Measurements from ENCODE around the gene JAML. TPM values are rescaled to one million over a fixed set of nuclear protein-coding genes. Genes with fewer than 3 reads are reported as not detected.

Gene JAML
- total RNA-seq, 2 experiments from 2014 or later, result 140 to 144 TPM

GRCh38 chr11:118227865-118228785 is 3.3 kb upstream of the JAML start:
- Mint-ChIP-seq H3K27me3 (ENCODE audit: low read depth) (no peaks in the 10 kb centered on the region), H3K27ac (no peak overlapping the region), H3K4me3 (peak overlapping the region; percentile 65), H3K36me3 (ENCODE audit: low read depth) (peaks cover 63% of the 10 kb centered on the region), H3K4me1 (ENCODE audit: low read depth) (peaks cover 7% of the 10 kb centered on the region), H3K9me3 (ENCODE audit: insufficient read depth) (no peaks in the 10 kb centered on the region)
- ATAC-seq (peak; percentile 32), DNase-seq (peak; percentile 66)
- ChIA-PET POLR2A (interaction anchor here (1.8 to 9.6 kb wide), 7 partner anchors 13 to 113 kb away, joined by 7 to 106 read pairs (median 30); partner anchors contain the start of gene CD3D), CTCF (interaction anchor here (1.1 to 8.4 kb wide), 6 partner anchors 10 to 76 kb away, joined by 3 to 88 read pairs (median 44); no protein-coding TSS in a partner anchor)

GRCh38 chr11:118226781-118227180 is 2.0 kb upstream of the JAML start:
- POLR2A ChIA-PET, result interaction anchor here (0.6 to 9.6 kb wide), 14 partner anchors 14 to 133 kb away, joined by 3 to 106 read pairs (median 9); partner anchors contain the start of genes CD3D, MPZL3 and UBE4A
- Mint-ChIP-seq H3K4me1 (ENCODE audit: low read depth) (peaks cover 9% of the 10 kb centered on the region), H3K27me3 (ENCODE audit: low read depth) (no peaks in the 10 kb centered on the region), H3K36me3 (ENCODE audit: low read depth) (peaks cover 66% of the 10 kb centered on the region), H3K27ac (no peak overlapping the region), H3K4me3 (peak overlapping the region; percentile 65), H3K9me3 (ENCODE audit: insufficient read depth) (no peaks in the 10 kb centered on the region)
- peak; percentile 53 for DNase-seq
- ATAC-seq, result peak; percentile 10
- CTCF ChIA-PET, result interaction anchor here (0.6 to 8.4 kb wide), 18 partner anchors 8 to 139 kb away, joined by 3 to 88 read pairs (median 4); partner anchors contain the start of gene MPZL3

- no peak for ATAC-seq
- H3K27ac Mint-ChIP-seq, result no peak overlapping the region
- ChIA-PET CTCF (interaction anchor here (0.9 to 8.4 kb wide), 17 partner anchors 10 to 114 kb away, joined by 3 to 88 read pairs (median 5); partner anchors contain the start of gene MPZL3), POLR2A (interaction anchor here (1.1 to 9.6 kb wide), 11 partner anchors 13 to 115 kb away, joined by 3 to 106 read pairs (median 12); partner anchors contain the start of genes CD3D and MPZL3)
- H3K27me3 Mint-ChIP-seq (ENCODE audit: low read depth), result no peaks in the 10 kb centered on the region
- no peaks in the 10 kb centered on the region for H3K9me3 Mint-ChIP-seq (ENCODE audit: insufficient read depth)
- peaks cover 71% of the 10 kb centered on the region for H3K36me3 Mint-ChIP-seq (ENCODE audit: low read depth)
- peaks cover 14% of the 10 kb centered on the region for H3K4me1 Mint-ChIP-seq (ENCODE audit: low read depth)
- DNase-seq, result no peak
- H3K4me3 Mint-ChIP-seq, result peak overlapping the region; percentile 65
Measured at GRCh38 chr11:118226296-118226695, 1.5 kb upstream of the JAML start.

- POLR2A ChIA-PET, result interaction anchor here (0.8 to 9.6 kb wide), 18 partner anchors 11 to 175 kb away, joined by 3 to 106 read pairs (median 5); partner anchors contain the start of genes CD3D, CD3G, MPZL3 and UBE4A
- Mint-ChIP-seq H3K4me1 (ENCODE audit: low read depth) (peaks cover 36% of the 10 kb centered on the region), H3K4me3 (peak overlapping the region; percentile 85), H3K36me3 (ENCODE audit: low read depth) (peaks cover 81% of the 10 kb centered on the region), H3K27me3 (ENCODE audit: low read depth) (no peaks in the 10 kb centered on the region), H3K27ac (peak overlapping the region; percentile 91), H3K9me3 (ENCODE audit: insufficient read depth) (no peaks in the 10 kb centered on the region)
- CTCF ChIA-PET, result interaction anchor here (0.8 to 8.4 kb wide), 8 partner anchors 10 to 72 kb away, joined by 3 to 88 read pairs (median 34); no protein-coding TSS in a partner anchor
- ATAC-seq (peak; percentile 47), DNase-seq (peak; percentile 71)
Measured at GRCh38 chr11:118223992-118224391, 819 bp downstream of the JAML start.

- ATAC-seq, result peak; percentile 1
- H3K27ac Mint-ChIP-seq, result peak overlapping the region; percentile 91
- H3K9me3 Mint-ChIP-seq (ENCODE audit: insufficient read depth), result no peaks in the 10 kb centered on the region
- H3K4me3 Mint-ChIP-seq, result peak overlapping the region; percentile 85
- H3K4me1 Mint-ChIP-seq (ENCODE audit: low read depth), result peaks cover 40% of the 10 kb centered on the region
- no peak for DNase-seq
- no peaks in the 10 kb centered on the region for H3K27me3 Mint-ChIP-seq (ENCODE audit: low read depth)
- H3K36me3 Mint-ChIP-seq (ENCODE audit: low read depth), result peaks cover 83% of the 10 kb centered on the region
- ChIA-PET POLR2A (interaction anchor here (1.1 to 9.6 kb wide), 11 partner anchors 11 to 122 kb away, joined by 3 to 106 read pairs (median 17); partner anchors contain the start of genes CD3D, CD3G and MPZL3), CTCF (interaction anchor here (1.2 to 8.4 kb wide), 5 partner anchors 10 to 25 kb away, joined by 3 to 88 read pairs (median 53); no protein-coding TSS in a partner anchor)
Measured at GRCh38 chr11:118223570-118223969, 1.2 kb downstream of the JAML start.

- POLR2A ChIA-PET, result interaction anchor here (0.6 to 10.6 kb wide), 8 partner anchors 8 to 120 kb away, joined by 3 to 101 read pairs (median 6); partner anchors contain the start of genes CD3D, CD3E and MPZL3
- H3K36me3 Mint-ChIP-seq (ENCODE audit: low read depth), result peaks cover 84% of the 10 kb centered on the region
- ATAC-seq (no peak), DNase-seq (no peak)
- no peaks in the 10 kb centered on the region for H3K27me3 Mint-ChIP-seq (ENCODE audit: low read depth)
- H3K27ac Mint-ChIP-seq, result peak overlapping the region; percentile 88
- H3K9me3 Mint-ChIP-seq (ENCODE audit: insufficient read depth), result no peaks in the 10 kb centered on the region
- peak overlapping the region; percentile 85 for H3K4me3 Mint-ChIP-seq
- H3K4me1 Mint-ChIP-seq (ENCODE audit: low read depth), result peaks cover 52% of the 10 kb centered on the region
- CTCF ChIA-PET, result interaction anchor here (1.5 to 10.1 kb wide), 6 partner anchors 9 to 51 kb away, joined by 3 to 128 read pairs (median 18); partner anchors contain the start of gene MPZL3
Measured at GRCh38 chr11:118222437-118222836, 2.4 kb downstream of the JAML start.

GRCh38 chr11:118221419-118221818 is 3.4 kb downstream of the JAML start:
- DNase-seq, result peak; percentile 48
- Mint-ChIP-seq H3K27me3 (ENCODE audit: low read depth) (no peaks in the 10 kb centered on the region), H3K27ac (peak overlapping the region; percentile 81), H3K4me1 (ENCODE audit: low read depth) (peaks cover 62% of the 10 kb centered on the region), H3K9me3 (ENCODE audit: insufficient read depth) (no peaks in the 10 kb centered on the region), H3K36me3 (ENCODE audit: low read depth) (peaks cover 86% of the 10 kb centered on the region), H3K4me3 (peak overlapping the region; percentile 85)
- POLR2A ChIA-PET, result interaction anchor here (0.7 to 10.6 kb wide), 7 partner anchors 13 to 117 kb away, joined by 3 to 101 read pairs (median 7); partner anchors contain the start of genes CD3E and MPZL3
- ATAC-seq, result no peak
- CTCF ChIA-PET, result interaction anchor here (0.7 to 10.1 kb wide), 11 partner anchors 8 to 92 kb away, joined by 3 to 128 read pairs (median 4); partner anchors contain the start of gene MPZL3

- peaks cover 77% of the 10 kb centered on the region for H3K36me3 Mint-ChIP-seq (ENCODE audit: low read depth)
- peak overlapping the region; percentile 85 for H3K4me3 Mint-ChIP-seq
- ChIA-PET POLR2A (interaction anchor here (0.7 to 10.6 kb wide), 5 partner anchors 10 to 140 kb away, joined by 3 to 101 read pairs (median 6); partner anchors contain the start of genes MPZL3 and UBE4A), CTCF (interaction anchor here (1.2 to 10.1 kb wide), 5 partner anchors 14 to 76 kb away, joined by 5 to 128 read pairs (median 6); partner anchors contain the start of gene MPZL3)
- peak overlapping the region; percentile 81 for H3K27ac Mint-ChIP-seq
- peaks cover 77% of the 10 kb centered on the region for H3K4me1 Mint-ChIP-seq (ENCODE audit: low read depth)
- ATAC-seq (no peak), DNase-seq (no peak)
- H3K27me3 Mint-ChIP-seq (ENCODE audit: low read depth), result no peaks in the 10 kb centered on the region
- H3K9me3 Mint-ChIP-seq (ENCODE audit: insufficient read depth), result no peaks in the 10 kb centered on the region
Measured at GRCh38 chr11:118219732-118220131, 5.1 kb downstream of the JAML start.

- DNase-seq, result no peak
- POLR2A ChIA-PET, result interaction anchor here (0.7 to 10.6 kb wide), 4 partner anchors 10 to 140 kb away, joined by 3 to 101 read pairs (median 46); partner anchors contain the start of gene UBE4A
- Mint-ChIP-seq H3K4me1 (ENCODE audit: low read depth) (peaks cover 82% of the 10 kb centered on the region), H3K27ac (peak overlapping the region; percentile 81), H3K4me3 (peak overlapping the region; percentile 85), H3K36me3 (ENCODE audit: low read depth) (peaks cover 79% of the 10 kb centered on the region), H3K9me3 (ENCODE audit: insufficient read depth) (no peaks in the 10 kb centered on the region), H3K27me3 (ENCODE audit: low read depth) (no peaks in the 10 kb centered on the region)
- CTCF ChIA-PET, result interaction anchor here (0.9 to 10.1 kb wide), 8 partner anchors 14 to 76 kb away, joined by 3 to 128 read pairs (median 5); partner anchors contain the start of gene MPZL3
- ATAC-seq, result no peak
Measured at GRCh38 chr11:118219244-118219643, 5.6 kb downstream of the JAML start.

- Mint-ChIP-seq H3K36me3 (ENCODE audit: low read depth) (peaks cover 81% of the 10 kb centered on the region), H3K4me3 (peak overlapping the region; percentile 76), H3K27ac (peak overlapping the region; percentile 94), H3K4me1 (ENCODE audit: low read depth) (peaks cover 98% of the 10 kb centered on the region), H3K9me3 (ENCODE audit: insufficient read depth) (no peaks in the 10 kb centered on the region), H3K27me3 (ENCODE audit: low read depth) (no peaks in the 10 kb centered on the region)
- POLR2A ChIA-PET, result interaction anchor here (0.9 to 11.8 kb wide), 6 partner anchors 8 to 123 kb away, joined by 3 to 106 read pairs (median 10); partner anchors contain the start of genes JAML, MPZL2 and MPZL3
- DNase-seq, result no peak
- CTCF ChIA-PET, result interaction anchor here (0.6 to 10.1 kb wide), 6 partner anchors 12 to 181 kb away, joined by 3 to 128 read pairs (median 4); no protein-coding TSS in a partner anchor
- ATAC-seq, result peak; percentile 31
Measured at GRCh38 chr11:118217575-118217974, 7.2 kb downstream of the JAML start.

Measured in activated CD8-positive, alpha-beta T cell treated with anti-CD3 and anti-CD28 coated beads, Interleukin-2, amount 10 ng/mL, durations not matched to agents 7 days and 5 days (primary cell).